Measurements from ENCODE around the gene BICD2.

Gene BICD2

DNA sequence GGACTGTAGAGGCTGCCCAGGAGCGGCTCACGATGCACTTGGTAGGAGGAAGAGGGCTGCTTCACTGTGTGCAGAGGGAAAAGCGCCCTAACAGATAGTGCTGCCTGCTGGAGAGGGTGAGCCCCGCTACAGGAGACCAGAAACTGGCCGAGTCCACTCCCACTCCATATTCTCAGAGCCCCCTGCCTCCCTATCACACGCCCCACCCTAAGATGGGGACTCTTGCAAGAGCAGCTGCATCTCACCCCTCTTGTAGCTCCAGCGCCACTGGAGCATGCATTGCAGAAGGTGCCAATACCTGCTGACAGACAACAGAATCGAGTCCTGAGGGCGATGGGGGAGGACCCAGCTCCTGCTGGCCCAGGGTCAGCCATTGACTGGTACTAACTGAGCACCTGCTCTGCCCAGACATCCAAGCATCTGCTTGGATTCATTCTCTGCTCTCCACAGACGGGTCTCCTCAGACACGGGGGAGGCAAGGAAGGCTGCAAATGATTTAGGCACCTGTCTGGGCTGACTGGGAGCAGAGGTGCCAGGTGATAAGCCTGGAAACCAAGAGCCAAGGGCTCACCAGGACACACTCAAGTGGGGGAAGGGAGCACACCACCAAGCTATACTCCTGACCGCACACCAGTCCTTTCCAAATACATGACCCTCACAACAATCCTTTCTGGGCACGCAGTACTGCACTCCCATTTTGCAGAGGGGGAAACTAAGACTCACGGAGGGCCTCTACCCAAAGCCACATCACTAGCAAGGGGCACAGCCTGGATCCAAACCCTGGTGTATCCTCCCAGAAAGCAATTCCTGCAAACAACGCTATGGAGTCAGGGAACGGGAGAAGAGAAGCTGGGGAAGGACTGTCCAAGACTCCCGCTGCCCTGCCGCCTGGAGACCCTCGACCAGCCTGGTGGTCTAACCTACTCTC, 1.6 kb downstream of the BICD2 start:
- no peaks in the 10 kb centered on the region for H3K27me3 ChIP-seq
- TF ChIP-seq, protein P1, sequence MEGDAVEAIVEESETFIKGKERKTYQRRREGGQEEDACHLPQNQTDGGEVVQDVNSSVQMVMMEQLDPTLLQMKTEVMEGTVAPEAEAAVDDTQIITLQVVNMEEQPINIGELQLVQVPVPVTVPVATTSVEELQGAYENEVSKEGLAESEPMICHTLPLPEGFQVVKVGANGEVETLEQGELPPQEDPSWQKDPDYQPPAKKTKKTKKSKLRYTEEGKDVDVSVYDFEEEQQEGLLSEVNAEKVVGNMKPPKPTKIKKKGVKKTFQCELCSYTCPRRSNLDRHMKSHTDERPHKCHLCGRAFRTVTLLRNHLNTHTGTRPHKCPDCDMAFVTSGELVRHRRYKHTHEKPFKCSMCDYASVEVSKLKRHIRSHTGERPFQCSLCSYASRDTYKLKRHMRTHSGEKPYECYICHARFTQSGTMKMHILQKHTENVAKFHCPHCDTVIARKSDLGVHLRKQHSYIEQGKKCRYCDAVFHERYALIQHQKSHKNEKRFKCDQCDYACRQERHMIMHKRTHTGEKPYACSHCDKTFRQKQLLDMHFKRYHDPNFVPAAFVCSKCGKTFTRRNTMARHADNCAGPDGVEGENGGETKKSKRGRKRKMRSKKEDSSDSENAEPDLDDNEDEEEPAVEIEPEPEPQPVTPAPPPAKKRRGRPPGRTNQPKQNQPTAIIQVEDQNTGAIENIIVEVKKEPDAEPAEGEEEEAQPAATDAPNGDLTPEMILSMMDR (IDR thresholded peaks at IDR 0.05) = no peak
- no peaks in the 10 kb centered on the region for H3K9me3 ChIP-seq
- H3K27ac ChIP-seq = peak overlapping the region; percentile 97
- H3K4me3 ChIP-seq (ENCODE audit: low read depth in 1 of 2, low read length in 1 of 2) = peak overlapping the region; percentile 87 to 100
- H3K4me1 ChIP-seq (ENCODE audit: control insufficient read depth in 1 of 2, insufficient read depth in 1 of 2, low read depth in 1 of 2, low read length in 1 of 2) = peaks cover 68 to 75% of the 10 kb centered on the region in 2 experiments
- no peaks in the 10 kb centered on the region for H3K36me3 ChIP-seq

DNA sequence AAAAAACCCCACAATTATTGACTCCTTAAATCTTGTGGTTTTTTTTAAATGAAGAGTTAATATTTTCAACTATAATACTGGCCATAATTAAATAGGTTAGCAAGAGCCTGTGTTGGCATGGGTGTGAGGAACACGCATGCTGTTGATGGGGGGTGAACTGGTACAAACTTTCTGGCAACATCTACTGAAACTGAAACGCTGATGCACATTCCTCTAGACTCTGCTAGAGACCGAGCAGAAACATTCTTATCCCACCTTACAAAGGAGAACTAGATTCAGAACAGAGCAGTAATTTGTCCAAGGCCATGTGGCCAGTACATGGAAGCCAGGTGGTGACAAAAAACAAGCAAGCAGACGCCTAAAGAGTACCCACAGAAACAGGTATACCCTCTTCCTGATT, 2.4 kb downstream of the BICD2 start:
- H3K4me1 ChIP-seq (ENCODE audit: control insufficient read depth in 1 of 2, insufficient read depth in 1 of 2, low read depth in 1 of 2, low read length in 1 of 2) = peaks cover 60 to 66% of the 10 kb centered on the region in 2 experiments
- TF ChIP-seq, protein P1 (IDR thresholded peaks at IDR 0.05) = no peak
- no peaks in the 10 kb centered on the region for H3K36me3 ChIP-seq
- peak overlapping the region; percentile 87 to 100 for H3K4me3 ChIP-seq (ENCODE audit: low read depth in 1 of 2, low read length in 1 of 2)
- H3K9me3 ChIP-seq = no peaks in the 10 kb centered on the region
- no peaks in the 10 kb centered on the region for H3K27me3 ChIP-seq
- peak overlapping the region; percentile 97 for H3K27ac ChIP-seq

DNA sequence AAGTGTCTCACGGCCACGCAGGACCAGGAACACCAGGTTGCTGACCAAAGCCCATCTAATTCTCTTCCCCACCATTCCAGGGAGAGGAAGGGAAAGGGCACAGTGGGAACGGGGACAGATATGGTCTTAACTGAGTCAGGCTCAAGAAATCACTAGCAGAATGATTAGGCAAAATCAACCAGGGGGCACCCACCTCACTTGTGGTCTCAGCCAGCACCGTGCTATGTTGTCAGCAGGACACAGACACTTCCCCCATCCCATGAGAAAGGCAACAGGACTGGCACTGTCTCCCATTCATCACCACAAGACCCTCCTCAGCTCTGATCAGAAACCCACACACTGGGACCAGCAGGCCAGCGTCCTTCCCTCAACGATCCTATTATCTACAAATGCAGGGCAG, 2.9 kb downstream of the BICD2 start:
- Histone ChIP-seq H3K4me1 (ENCODE audit: control insufficient read depth in 1 of 2, insufficient read depth in 1 of 2, low read depth in 1 of 2, low read length in 1 of 2) (peaks cover 55 to 62% of the 10 kb centered on the region in 2 experiments), H3K27ac (peak overlapping the region; percentile 97)

DNA sequence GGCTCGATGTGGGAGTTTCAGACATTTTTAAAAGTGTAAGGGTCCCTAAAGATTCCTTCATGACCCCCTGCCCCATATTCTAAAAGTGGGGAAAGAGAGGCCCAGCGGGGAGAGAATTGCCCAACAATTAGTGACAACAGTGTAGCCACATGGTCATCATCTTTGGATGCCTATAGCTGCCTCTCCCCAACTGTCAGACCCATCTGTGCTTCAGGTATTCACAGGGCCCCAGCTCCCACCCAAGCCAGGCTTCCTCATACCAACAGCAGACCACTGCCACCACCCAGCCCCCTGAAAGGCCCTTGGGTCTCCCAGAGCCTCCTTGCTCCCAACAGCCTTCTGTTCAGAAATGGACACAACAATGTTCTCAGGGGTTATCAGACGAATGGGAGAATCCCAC, 4.1 kb downstream of the BICD2 start:
- Histone ChIP-seq H3K27me3 (no peaks in the 10 kb centered on the region), H3K27ac (peak overlapping the region; percentile 53), H3K9me3 (no peaks in the 10 kb centered on the region), H3K4me1 (ENCODE audit: control insufficient read depth in 1 of 2, insufficient read depth in 1 of 2, low read depth in 1 of 2, low read length in 1 of 2) (peaks cover 45 to 53% of the 10 kb centered on the region in 2 experiments), H3K36me3 (no peaks in the 10 kb centered on the region), H3K4me3 (ENCODE audit: low read depth in 1 of 2, low read length in 1 of 2) (no peak overlapping the region)
- TF ChIP-seq, protein P1 (IDR thresholded peaks at IDR 0.05) = no peak

More for the DNA sequence above, 2.9 kb downstream of the BICD2 start:
- TF ChIP-seq, protein P1 (IDR thresholded peaks at IDR 0.05) = no peak
- Histone ChIP-seq H3K9me3 (no peaks in the 10 kb centered on the region), H3K4me3 (ENCODE audit: low read depth in 1 of 2, low read length in 1 of 2) (peak overlapping the region; percentile 87 to 100), H3K27me3 (no peaks in the 10 kb centered on the region), H3K36me3 (no peaks in the 10 kb centered on the region)

DNA sequence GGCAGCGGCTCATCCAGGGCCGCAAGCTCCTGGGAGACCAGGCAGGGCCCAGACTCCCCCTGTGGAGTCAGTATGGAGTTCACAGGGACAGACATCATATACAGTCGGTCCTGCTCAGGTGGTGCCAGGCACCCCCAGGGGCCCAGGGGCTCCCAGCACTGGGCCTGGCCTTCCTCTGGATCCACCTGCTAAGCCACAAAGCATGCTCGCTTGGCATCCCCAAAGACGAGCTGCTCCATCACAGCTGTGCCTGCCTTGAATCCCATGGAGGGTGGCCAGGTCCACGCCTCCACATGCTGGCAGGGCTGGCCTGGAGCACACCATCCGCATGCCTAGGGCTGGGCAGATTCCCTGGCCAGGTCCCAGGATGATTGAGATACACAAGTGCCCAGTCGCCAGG, 4.6 kb downstream of the BICD2 start:
- peaks cover 43 to 50% of the 10 kb centered on the region in 2 experiments for H3K4me1 ChIP-seq (ENCODE audit: control insufficient read depth in 1 of 2, insufficient read depth in 1 of 2, low read depth in 1 of 2, low read length in 1 of 2)
- H3K27ac ChIP-seq = peak overlapping the region; percentile 53
- no peaks in the 10 kb centered on the region for H3K27me3 ChIP-seq

More for the DNA sequence above, 4.6 kb downstream of the BICD2 start:
- Histone ChIP-seq H3K4me3 (ENCODE audit: low read depth in 1 of 2, low read length in 1 of 2) (no peak overlapping the region), H3K9me3 (no peaks in the 10 kb centered on the region), H3K36me3 (no peaks in the 10 kb centered on the region)
- TF ChIP-seq, protein P1 (IDR thresholded peaks at IDR 0.05) = no peak
